Brain microvascular endothelial cell (primary cell): Measurements from ENCODE around the gene CRK.

ENCODE experiments used
- DNase-seq: peaks from one replicate; pipeline ENCODE4 v3.0.0-alpha.2; 2020
- H3K27ac ChIP-seq: fragments of 250-450 bp; sonication (Bioruptor Pico); 2 replicates; pipeline ENCODE4 v1.5.1; 2020; ENCODE audit warnings: mild to moderate bottlenecking, moderate library complexity
- H3K27me3 ChIP-seq: fragments of 250-450 bp; sonication (Bioruptor Pico); replicated peaks from 2 replicates; pipeline ENCODE4 v1.5.1; 2020; ENCODE audit warnings: mild to moderate bottlenecking
- H3K36me3 ChIP-seq: fragments of 250-450 bp; sonication (Bioruptor Pico); replicated peaks from 2 replicates; pipeline ENCODE4 v1.5.1; 2020; ENCODE audit warnings: mild to moderate bottlenecking
- H3K4me3 ChIP-seq: 2 replicates; pipeline ENCODE4 v1.5.1; 2011; ENCODE audit warnings: low read depth, mild to moderate bottlenecking, control low read depth, low read length, moderate library complexity
- in situ Hi-C: cut with HindIII; loops from 2 replicates; pipeline ENCODE4 v1.10.0; 2017; ENCODE audit warnings: low sequenced_read_pairs, low pct_ligation_motif_present
- TF ChIP-seq, protein P1 (sequence below): IDR thresholded peaks from 2 replicates; pipeline ENCODE4 v1.5.1; 2011; ENCODE audit warnings: low read depth, mild to moderate bottlenecking, moderate library complexity, low read length, control low read depth, inconsistent platforms; ENCODE audit errors: missing control alignments

The CRK gene

DNA sequence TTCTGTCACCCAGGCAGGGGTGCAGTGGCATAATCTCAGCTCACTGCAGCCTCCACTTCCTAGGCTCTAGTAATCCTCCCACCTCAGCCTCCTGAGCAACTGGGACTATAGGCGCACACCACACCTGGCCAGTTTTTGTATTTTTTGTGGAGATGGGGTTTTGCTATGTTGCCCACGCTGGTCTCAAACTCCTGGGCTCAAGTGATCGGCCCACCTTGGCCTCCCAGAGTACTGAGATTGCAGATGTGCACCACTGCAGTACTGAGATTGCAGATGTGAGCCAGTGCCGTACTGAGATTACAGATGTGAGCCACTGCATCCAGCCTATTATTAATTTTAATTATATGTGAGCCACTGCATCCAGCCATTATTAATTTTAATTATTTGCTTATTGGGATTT lies 13.8 kb downstream of the CRK start:
- TF ChIP-seq, protein P1, sequence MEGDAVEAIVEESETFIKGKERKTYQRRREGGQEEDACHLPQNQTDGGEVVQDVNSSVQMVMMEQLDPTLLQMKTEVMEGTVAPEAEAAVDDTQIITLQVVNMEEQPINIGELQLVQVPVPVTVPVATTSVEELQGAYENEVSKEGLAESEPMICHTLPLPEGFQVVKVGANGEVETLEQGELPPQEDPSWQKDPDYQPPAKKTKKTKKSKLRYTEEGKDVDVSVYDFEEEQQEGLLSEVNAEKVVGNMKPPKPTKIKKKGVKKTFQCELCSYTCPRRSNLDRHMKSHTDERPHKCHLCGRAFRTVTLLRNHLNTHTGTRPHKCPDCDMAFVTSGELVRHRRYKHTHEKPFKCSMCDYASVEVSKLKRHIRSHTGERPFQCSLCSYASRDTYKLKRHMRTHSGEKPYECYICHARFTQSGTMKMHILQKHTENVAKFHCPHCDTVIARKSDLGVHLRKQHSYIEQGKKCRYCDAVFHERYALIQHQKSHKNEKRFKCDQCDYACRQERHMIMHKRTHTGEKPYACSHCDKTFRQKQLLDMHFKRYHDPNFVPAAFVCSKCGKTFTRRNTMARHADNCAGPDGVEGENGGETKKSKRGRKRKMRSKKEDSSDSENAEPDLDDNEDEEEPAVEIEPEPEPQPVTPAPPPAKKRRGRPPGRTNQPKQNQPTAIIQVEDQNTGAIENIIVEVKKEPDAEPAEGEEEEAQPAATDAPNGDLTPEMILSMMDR: no peak
- no peak for DNase-seq
- no peak overlapping the region for H3K27ac ChIP-seq
- H3K27me3 ChIP-seq: no peaks in the 10 kb centered on the region
- peaks cover 12% of the 10 kb centered on the region for H3K36me3 ChIP-seq
- no peak overlapping the region for H3K4me3 ChIP-seq
- in situ Hi-C loops: no loop called here

DNA sequence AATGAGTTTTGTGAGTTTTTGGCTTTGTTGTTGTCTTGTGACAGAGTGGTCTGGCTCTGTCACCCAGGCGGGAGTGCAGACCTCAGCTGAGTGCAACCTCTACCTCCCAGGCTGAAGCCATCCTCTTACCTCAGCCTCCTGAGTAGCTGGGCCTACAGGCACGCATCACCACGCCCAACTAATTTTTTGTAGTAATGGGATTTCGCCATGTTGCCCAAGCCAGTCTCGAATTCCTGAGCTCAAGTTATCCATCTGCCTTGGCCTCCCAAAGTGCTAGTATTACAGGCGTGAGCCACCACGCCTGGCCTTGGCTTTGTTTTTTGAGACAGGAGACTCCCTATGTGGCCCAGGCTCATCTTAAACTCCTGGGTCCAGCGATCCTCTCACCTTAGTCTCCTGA lies 15.1 kb downstream of the CRK start:
- in situ Hi-C loops: no loop called here
- H3K27me3 ChIP-seq: no peaks in the 10 kb centered on the region
- no peak for DNase-seq

DNA sequence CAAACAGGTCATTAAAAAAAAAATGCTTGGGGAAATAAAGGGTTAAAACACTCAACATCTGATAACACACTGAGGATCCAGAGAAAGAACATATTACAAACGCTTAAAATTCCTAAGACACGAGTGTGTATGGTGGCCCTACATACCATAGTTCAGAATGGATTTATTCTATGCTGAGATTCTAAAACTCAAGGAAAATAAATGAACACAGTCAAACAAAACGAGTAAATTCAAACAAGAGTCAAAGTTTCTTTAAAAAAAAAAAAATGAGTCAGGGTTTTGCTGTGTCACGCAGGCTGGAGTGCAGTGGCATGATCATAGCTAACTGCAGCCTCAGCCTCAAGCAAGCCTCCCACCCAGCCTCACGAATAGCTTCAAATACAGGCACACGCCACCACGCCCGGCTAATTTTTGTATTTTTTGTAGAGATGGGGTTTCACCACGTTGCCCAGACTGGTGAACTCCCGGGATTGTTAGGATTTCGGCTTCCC lies 17.4 kb downstream of the CRK start:
- Histone ChIP-seq H3K27ac (peak overlapping the region; percentile 90), H3K36me3 (peaks cover 26% of the 10 kb centered on the region), H3K27me3 (no peaks in the 10 kb centered on the region), H3K4me3 (no peak overlapping the region)
- DNase-seq: peak; percentile 53
- TF ChIP-seq, protein P1: no peak
- in situ Hi-C loops: no loop called here

More for the DNA sequence above, 15.1 kb downstream of the CRK start:
- TF ChIP-seq, protein P1: no peak
- peaks cover 18% of the 10 kb centered on the region for H3K36me3 ChIP-seq
- no peak overlapping the region for H3K4me3 ChIP-seq
- no peak overlapping the region for H3K27ac ChIP-seq

DNA sequence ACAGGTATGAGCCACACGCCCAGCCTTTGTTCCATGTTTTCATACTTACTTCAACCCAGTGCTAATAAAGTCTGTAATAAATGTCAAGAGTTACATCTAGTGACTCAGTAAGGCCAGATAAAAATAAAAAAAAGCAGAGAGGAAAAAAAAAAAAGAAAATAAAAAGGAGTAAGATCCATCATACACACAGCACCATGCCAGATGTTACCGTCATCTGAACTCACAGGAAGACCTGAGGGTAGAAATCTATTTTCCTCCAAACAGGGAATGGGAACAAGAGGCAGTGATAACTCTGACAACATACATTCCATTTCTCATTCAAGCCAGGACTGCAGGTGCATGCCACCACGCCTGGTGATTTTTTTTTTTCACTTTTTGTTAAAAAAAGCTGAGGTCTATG lies 20.7 kb downstream of the CRK start:
- Histone ChIP-seq H3K36me3 (peaks cover 29% of the 10 kb centered on the region), H3K4me3 (no peak overlapping the region), H3K27me3 (no peaks in the 10 kb centered on the region), H3K27ac (no peak overlapping the region)
- in situ Hi-C loops: no loop called here
- no peak for DNase-seq
- TF ChIP-seq, protein P1: no peak

DNA sequence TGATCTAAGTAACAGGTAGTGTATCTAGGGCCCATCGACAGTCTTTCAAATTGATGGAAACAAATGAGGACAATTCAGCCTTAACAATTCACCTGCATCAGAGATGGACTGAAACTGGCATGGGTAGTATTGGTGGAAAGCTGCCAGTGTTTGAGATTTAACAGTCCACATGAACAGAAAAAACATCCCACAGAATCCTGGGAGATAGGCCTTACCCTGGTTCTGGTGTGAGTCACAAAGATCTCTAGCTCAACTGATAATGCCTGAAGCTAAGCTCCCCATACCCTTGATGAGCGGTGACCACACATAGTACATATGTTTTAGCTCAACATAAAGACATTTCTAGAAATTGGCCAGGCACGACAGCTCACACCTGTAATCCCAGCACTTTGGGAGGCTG lies 21.9 kb downstream of the CRK start:
- no peak overlapping the region for H3K4me3 ChIP-seq
- TF ChIP-seq, protein P1: no peak
- peak; percentile 42 for DNase-seq
- peaks cover 31% of the 10 kb centered on the region for H3K36me3 ChIP-seq
- H3K27me3 ChIP-seq: no peaks in the 10 kb centered on the region
- no peak overlapping the region for H3K27ac ChIP-seq
- in situ Hi-C loops: no loop called here

DNA sequence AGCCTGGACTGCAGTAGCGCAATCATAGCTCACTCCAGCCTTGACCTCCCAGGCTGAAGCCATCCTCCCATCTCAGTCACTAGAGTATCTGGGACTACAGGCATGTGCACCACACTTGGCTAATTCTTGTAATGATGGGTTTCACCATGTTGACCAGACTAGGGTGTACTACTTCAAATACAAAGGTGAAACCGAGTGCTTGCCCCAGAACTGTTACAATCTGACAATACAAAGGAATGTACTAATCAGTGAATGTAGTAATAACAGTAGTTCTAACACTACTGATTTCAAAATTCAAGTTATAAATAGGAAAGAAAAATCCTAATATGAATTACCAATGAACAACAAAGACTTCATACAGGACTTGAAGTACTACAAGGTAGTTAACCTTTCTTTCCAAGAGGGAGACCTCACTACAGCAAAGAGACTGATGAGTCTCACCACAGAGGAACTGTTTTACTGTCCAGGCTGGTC lies 24.4 kb downstream of the CRK start:
- H3K27me3 ChIP-seq: no peaks in the 10 kb centered on the region
- peaks cover 32% of the 10 kb centered on the region for H3K36me3 ChIP-seq
- TF ChIP-seq, protein P1: no peak
- in situ Hi-C loops: no loop called here
- DNase-seq: no peak
- no peak overlapping the region for H3K4me3 ChIP-seq
- no peak overlapping the region for H3K27ac ChIP-seq
